ENCODE measurements around the gene ITIH5.
"Not testable (repeated sequence)": the region's sequence is repeated elsewhere in the genome, so short reads cannot be mapped to it uniquely, and the experiment has no call there.

The ITIH5 gene

DNA sequence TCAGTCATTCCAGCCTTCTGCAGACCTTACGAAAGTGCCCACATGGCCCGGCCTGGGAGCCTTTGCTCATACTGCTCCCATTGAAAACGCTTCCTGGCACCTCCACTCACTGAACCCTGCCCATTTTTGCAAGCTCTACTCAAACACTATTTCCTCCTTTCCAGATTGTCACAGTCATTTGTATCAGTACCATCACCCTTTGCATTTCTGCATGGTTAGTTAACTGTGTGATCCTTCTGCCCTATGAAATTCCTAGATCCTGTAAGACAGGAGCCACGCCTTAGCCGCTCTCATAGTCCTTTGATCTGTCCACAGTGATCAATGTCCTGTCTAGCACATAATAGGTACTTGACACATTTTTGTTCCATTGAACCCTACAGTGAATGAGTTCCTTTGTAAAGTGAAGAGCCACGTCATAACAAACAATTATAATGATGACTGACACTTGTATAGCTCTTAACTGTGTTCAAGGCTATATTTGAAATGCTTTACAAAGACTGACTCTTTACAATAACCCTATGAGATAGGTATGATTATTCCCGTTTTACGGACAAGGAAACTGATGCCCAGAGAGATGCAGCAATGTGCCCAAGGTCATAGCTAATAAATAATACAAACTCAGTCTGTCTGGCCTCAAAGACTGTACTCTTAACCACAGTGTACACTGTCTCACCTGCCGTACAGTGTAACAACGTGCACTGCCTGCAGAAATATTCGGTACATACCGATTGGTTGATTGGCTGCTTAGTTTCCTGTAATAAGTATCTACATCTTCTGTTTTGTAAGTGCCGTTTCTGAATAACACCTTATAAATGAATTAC, 19.8 kb upstream of the ITIH5 start:
- no peak for DNase-seq

DNA sequence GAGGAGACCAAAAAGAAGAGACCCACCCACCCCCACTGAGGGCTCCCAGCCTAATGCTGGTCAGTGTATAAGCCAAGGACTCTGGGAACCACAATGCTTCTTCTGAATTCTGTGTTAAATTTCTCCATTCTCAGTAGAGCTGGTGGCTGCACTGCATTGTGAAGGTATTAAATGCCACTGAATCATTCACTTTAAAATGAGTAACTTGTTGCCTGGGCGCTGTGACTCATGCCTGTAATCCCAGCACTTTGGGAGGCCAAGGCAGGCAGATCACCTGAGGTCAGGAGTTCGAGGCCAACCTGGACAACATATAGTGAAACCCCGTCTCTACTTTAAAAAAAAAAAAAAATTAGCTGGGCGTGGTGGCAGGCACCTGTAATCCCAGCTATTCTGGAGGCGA, 13.3 kb upstream of the ITIH5 start:
- not testable (repeated sequence) for DNase-seq

DNA sequence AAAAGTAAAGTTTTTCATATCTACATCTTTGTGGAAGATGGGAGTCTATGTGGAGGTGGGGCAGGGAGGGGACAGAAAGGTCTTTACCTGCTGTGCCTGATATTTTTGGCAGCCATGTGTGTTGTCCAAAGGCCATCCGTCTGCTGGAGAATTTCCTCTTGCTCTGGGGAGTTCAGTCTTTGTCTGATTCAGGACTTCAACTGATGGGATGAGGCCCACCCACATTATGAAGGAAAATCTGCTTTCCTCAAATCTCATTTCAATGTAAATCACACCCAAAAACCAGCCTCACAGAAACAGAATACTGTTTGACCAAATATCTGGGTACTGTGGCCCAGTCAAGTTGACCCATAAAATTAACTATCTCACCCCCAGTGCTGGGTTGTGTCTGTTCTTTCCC, 12.5 kb upstream of the ITIH5 start:
- no peak for DNase-seq

DNA sequence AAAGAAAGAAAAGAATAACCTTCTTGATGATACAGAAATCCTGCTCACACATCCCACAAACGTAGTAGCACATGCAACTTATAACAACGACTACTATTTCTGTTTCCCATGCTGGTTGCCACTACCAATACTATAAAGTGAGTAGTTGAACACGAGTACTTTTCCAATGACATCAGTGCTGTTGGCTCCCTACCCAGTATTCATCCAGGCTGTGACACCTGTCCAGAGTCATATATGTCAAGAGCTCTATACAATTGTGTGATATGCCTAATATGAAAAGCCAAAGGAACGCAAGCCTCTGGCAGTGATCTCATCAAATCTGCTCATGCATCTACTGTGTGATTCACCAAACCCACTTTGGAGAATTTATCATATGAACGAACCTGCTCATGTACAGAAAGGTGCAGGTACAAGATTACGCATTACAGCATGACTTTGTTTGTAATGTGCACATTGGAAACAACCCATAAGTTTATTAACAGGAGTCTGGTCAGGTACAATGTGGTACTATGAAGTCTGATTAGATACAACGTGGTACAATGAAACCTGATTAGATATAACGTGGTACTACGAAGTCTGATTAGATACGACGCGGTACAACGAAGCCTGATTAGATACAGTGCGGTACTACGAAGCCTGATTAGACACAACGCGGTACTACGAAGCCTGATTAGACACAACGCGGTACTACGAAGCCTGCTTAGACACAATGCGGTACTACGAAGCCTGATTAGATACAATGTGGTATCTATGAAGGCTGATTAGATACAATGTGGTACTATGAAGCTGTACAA, 5.8 kb upstream of the ITIH5 start:
- DNase-seq, result no peak

DNA sequence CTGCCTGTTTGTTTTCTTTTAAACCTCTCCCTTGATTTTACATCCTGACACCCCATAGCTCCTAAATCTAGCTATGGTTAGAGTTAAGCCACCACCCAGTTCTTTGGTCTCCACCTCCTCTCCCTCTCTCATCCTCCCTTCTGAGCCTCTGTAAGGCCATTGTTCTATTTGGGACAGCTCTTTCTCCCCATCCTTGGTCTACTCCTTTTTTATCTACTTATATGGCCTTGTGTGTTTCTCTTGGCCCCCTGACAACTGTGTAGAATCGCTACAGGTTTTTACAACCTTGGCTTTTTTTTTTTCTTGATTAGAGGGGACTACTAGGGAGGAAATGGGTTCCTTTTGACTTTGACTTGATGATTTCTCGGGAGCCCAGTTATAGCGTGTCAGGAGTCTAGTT, 3.4 kb upstream of the ITIH5 start:
- DNase-seq, result no peak

DNA sequence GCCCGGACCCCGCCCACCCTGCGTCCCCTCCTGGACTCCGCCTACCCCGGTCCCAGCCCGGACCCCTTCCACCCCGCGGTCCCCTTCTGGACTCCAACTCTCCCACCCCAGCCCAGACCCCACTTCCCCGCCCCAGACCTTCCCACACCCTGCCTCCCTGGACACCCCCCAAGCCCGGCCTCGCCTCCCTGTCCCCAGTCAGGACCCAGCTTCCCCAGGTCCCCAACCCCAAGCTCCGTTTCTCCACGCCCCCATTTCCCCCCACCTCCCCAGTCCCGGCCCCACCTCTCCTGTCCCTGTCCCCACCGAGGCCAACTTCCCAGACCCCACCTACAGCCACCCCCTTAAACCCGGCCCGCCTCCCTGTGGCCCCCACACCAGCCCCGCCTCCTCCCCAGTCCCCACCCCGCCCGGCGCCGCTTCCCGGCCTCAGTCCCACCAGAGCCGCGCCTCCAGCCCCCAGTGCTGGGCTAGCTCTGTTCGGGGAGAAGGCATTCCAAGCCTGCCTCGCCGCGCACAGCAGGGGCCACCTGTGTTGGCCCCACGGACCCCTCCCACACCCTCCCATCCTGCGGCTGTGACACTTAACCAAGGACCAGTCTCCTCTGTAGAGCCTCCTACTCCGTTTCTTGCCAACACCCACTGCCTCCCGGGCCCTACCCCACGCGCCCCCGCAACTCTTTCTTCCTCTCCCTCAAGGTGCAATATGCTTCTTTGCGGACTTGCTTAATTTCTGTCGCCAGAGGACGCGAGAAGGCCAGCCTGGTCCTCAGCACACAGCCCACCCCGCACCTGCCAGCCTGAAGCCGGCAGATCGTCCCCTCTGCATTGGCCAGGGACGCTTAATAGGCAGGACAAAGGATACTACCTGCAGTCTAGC, 736 bp upstream of the ITIH5 start:
- no peak for DNase-seq

DNA sequence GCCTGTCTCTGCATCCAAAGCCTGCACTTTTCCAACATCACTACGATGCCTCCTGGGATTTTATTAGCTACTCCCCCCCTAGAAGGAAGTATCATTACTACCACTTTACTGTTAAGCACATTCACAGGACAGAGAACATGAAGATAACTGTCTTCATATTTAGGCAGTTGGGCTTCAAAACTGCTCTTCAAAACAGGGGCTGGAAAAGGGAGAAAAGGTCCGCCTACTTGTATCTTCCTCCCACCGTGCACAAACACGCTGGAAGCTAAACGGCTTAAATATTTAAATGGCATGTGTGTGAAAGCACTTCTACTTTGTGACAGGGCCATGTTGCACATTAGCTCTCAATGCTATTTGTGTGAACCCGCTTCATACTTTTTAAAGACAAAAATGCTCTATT, 999 bp downstream of the ITIH5 start:
- no peak for DNase-seq

DNA sequence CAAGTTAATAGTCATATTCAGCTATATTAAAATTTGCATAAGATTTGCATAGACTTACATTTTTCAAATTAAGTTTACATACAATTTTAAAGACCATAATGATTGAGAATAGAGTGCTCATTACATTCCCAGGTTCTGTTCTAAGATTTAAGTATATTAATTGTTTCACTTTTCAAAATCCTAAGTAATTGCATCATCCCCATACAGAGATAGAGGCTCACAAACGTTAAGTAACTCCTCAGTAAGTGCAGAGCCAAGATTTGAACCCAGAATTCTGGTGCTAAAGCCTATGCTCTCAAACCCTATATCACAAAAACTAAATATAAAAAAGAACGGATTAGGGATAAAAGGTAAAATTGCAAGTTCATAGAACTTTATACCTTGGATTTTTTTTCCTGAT, 2.1 kb downstream of the ITIH5 start:
- DNase-seq, result no peak

DNA sequence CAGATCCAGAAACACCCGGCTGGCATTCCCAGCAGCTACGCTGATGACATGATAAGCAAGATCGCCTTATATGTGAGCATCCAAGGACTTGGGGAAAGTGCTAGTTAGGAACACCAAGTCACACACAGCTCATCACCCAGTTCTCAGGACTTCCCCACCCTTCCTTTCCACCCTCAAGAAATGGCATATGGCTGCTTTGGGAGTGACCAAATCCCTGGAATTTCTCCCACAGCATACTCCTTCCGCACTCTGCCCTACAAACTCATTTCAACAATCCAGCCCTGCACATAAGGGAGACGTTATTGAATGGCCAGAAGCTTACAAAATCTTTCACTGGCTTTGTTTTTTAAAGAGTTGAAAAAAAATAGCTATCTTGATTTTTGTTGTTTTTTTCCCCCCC, 4.2 kb downstream of the ITIH5 start:
- DNase-seq, result no peak

DNA sequence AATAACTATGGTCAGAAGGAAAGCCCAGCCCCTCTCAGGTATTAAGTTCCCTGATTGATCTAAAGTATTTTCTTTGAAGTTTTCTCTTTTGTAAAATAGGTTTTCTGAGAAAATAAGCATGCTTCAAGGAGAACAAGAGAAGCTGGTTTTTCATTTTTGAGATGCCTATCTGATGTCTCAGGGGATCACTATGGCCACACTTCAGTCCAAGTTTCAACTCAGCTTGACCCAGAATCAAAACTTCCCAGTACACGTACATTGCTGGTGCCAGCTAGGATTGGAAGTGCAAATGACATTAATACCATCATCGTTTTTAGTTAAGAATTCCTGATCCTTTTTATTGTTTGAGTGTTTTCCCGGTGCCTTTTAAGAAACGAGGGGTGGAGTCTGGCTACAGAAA, 7.2 kb downstream of the ITIH5 start:
- no peak for DNase-seq

DNA sequence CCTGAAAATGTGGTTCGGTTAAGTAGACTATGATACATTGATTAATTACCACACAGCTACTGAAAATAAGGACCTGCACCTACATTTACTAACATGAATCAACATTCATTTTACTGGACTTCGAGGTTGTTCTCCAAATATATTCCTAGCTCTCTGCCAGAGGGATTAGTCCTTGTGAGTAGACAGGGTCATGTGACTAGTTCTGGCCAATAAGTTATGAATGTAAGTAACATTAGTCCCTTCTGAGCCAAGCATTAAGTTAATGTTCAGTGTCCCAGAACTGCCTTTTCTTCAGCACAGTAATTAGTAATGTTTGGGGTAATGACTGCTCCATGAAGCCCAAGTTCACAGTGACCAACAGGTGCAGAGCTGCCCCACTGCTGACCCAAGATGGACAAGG, 9.2 kb downstream of the ITIH5 start:
- DNase-seq, result no peak

DNA sequence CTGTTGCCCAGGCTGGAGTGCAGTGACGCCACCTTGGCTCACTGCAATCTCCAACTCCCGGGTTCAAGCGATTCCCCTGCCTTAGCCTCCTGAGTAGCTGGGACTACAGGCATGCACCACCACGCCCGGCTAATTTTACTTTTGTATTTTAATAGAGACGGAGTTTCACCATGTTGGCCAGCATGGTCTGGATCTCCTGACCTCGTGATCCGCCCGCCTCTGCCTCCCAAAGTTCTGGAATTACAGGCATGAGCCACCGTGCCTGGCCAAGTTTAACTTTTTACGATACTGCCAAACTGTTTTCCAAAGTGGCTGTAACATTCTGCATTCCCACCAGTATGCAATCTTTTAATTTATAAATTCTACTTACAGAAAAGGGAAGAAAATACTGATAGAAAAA, 9.7 kb downstream of the ITIH5 start:
- DNase-seq, result not testable (repeated sequence)

DNA sequence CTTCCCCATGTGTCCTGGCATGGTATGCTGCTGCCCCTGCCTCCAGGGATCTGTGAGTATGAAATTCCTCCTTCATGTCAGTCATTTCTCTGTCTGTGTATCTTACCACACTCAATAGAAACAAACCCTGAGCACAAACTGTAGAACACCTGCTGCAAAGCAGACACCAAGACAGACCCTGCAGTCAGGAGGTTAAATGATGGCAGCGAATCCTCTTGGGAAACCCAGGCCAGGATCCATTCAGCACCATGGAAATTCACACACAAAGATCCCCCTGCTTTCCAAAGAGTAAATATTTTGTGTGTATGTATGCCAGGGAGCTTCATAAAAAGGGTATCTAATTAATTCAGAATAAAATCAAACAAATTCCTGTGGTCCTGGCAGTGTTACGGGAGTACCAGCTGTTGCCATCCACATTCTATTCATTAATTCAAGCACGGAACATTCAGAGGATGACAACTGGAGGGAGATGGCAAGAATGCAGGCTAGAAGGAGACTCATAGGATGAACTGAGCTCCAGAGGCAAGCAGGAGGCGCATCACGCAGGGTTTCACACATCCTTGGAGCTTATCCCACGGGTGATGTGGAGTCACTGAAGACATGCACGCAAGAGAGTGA, 14.8 kb downstream of the ITIH5 start:
- no peak for DNase-seq

DNA sequence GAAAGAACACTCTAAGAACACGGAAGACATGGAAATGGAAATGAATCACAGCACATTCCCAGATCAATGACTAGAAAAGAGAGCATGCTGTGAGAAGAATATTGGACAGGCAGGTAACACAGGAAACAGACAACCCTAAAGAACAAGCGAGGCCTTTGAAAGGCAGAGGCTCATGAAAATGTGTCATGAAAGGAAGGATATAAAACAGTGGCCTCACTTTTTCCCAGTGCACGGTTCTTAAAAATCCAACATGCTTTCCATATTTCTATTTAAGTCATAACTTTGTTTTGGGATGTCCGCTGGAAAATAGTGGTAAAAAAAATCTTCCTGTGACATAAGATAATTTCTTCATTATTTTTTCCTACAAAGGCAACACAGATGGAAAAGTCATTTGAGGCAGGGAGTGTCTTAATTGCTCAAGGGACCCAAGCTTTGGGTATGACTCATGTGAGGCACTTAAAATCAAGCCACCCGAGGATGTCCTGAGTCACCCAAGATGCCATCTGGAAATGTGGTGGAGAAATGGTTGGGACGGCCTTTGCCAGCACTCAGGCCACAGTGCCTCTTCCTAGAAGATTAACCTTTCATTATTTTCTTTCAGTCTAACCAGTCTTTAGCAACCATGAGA, 17.0 kb downstream of the ITIH5 start:
- no peak for DNase-seq

DNA sequence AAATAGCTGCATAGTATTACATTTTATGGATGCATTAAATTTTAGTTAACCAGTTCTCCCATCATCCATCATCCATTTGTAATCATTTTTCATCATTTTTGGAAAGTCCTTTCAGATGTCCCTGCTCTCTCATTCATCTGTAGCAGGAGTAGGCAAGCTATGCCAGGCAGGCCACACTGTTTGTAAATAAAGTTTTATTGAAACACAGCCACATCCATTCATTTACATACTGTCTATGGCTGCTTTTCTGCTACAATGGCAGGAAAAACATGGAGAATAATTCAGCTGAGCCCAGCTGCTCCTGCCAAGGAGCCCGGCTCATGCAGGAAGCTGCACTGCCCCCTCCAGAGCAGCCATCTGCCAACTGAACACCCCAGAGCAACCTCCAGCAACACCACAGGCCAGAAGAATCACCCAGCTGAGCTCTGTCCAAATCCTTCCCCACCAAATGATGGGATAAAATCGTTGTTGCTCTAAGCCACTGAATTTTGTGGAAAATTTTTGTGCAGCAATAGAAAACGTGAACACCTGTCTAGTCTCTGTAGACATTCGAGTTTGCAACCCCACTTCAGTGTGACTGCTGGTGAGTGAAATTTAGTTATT, 19.6 kb downstream of the ITIH5 start:
- no peak for DNase-seq

DNA sequence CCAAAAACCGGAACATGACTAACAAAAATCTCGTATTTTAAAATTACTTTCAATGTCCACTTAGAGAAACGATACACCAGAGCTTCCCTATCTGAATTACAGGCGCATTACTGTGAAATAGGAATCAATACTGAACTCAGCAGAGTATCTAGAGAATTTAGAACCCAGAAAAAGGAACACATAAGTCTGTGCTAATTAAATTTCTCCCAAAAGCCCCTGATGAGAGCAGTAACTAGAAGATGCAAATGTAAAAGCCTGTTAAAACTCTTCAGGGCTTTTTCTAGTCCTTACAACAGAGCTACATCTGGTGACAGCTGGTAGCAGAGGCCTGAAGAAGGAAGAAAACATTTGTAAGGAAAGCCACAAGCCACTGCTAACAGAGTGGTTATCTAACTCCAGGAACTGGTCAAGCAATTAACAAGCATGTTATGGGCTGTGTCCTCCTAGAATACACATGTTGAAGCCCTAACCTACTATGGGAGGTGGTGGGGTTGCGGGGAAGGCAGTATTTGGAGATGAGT, 24.2 kb downstream of the ITIH5 start:
- DNase-seq, result no peak

DNA sequence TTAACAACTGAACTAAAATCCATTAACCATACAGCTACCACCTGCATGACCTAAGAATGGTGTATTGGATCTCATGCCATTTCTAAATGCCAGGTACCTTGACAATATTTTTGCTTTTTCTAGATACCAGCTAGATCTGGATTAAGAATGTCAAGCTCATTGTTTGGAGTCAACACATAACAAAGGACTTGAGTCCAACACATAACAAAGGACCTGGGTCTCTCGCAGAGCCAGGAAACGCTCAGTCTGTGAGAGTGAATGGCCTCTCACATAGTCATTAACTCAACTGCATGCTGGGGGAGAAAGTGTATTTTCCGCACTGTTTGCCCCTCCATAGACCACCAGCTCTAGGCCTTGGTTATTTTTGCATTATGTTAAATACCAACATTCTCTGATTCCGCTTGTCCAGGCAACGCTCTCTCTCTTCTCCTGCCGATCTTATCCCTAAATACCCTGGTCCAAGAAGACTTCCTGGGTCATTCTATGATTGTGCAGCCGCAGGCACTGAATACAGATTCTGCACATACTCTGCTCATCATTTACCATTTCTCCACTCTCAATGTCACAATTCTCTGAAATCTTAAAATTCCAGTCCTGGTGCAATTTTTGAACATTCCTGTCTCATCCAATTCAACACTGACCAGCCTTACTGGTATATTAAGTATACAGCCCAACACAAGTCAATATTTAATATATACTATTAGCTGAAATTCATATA, 31.2 kb downstream of the ITIH5 start:
- DNase-seq, result no peak

DNA sequence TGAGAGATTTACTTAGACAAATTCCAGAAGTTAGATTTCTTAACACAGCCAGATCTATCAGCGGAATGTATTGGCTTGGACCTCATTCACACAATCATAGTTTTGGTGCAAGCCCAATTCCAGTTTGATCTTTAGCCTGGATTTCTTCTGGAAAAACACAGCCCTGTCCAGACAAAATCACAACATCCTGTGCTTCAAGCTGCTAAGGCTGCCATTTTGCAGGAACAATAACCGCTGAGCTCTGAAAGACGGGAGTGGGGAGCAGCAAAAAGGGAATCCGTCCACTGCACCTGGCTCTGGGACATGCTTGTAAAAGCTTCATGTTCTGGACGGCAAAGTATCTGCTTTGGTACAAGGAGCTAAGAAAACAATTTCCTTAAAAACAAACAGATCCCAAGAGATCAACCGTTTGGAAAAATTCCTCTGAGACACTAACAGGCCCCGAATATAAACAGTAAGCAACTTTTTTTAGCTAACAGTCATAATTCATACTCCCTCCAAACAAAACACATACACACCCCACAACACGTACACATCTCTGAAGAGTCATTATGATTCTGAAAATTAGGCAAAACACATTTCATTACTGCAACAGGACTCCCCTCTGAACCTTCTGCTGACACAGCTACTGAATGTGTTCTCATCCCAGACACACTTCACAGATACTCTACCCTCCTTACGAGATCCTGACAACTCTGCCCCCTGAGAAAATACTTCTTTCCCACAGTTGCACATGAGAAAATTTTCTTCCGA, 32.4 kb downstream of the ITIH5 start:
- DNase-seq, result no peak

DNA sequence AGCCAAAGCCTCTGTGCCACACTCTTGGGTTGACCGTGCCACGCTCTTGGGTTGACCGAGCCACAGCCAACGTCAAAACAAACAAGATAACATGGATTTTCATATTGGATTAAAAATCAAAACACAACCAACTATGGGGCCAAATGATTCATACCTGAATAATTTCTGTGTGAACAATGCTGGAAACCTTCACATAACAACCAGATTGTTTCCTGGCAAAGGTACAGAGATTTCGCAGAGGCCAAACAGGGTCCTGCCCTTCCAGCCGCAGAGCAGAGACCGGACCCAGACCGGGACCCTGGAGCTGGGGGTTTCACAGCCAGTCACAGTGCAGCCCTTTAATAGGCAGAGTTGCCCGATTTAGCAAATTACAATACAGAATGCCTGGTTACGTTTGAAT, 40.5 kb downstream of the ITIH5 start:
- no peak for DNase-seq

DNA sequence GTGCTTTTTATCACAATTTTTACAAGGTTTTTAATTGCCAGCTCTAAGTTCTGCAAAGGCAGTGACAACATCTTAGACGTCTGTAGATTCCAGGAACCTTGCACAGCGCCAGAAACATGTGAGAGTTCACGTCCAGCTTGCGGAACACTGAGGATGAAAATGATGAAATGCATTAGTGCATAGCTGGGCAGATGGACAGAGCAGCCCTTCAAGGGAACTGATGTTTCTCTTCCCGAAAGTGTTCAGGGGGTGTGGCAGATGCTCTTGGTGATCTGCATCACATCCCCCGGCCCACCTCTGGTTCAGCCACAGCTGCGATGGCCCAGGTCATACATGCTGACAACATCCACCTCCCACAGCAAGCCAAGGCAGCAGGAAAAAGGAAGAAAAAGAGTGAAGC, 40.9 kb downstream of the ITIH5 start:
- no peak for DNase-seq
